CD4-positive, alpha-beta memory T cell (primary cell): ENCODE data around the gene NSUN2. TPM values are rescaled to one million over a fixed set of nuclear protein-coding genes. Genes with fewer than 3 reads are reported as not detected.

Source experiments
- CTCF ChIA-PET: fragments of 350-600 bp; sonication (Branson Sonifier 250); formaldehyde crosslinking; loops from one replicate; lab custom pipeline; 2021; ENCODE audit warnings: inconsistent platforms; ENCODE audit not compliant: partially characterized antibody; lab: Charles Lee
- POLR2A ChIA-PET: fragments of 350-600 bp; sonication (Branson Sonifier 250); formaldehyde crosslinking; loops from one replicate; lab custom pipeline; 2021; ENCODE audit not compliant: partially characterized antibody; lab: Charles Lee
- DNase-seq, 5 donors: peaks; one replicate each; pipeline versions ENCODE4 v3.0.0 to v3.0.0-alpha.2; 2020 to 2022; ENCODE audit warnings: mixed read lengths in 1 of 5
- H3K27ac ChIP-seq: one replicate; pipeline ENCODE4 v1.7.0; 2013; ENCODE audit warnings: low read depth, low read length
- H3K27me3 ChIP-seq: 2 replicates; pipeline ENCODE4 v1.7.0; 2013; ENCODE audit warnings: mild to moderate bottlenecking, low read length, moderate library complexity; ENCODE audit not compliant: insufficient read depth
- H3K36me3 ChIP-seq: 2 replicates; pipeline ENCODE4 v1.7.0; 2013; ENCODE audit warnings: mild to moderate bottlenecking, low read length, moderate library complexity; ENCODE audit not compliant: insufficient read depth
- H3K4me1 ChIP-seq: 2 replicates; pipeline ENCODE4 v1.7.0; 2013; ENCODE audit warnings: mild to moderate bottlenecking, low read length, moderate library complexity; ENCODE audit not compliant: insufficient read depth
- H3K4me3 ChIP-seq, 2 donors: one replicate each; pipeline ENCODE4 v1.7.0; 2013; ENCODE audit warnings: low read length in 2 of 2, mild to moderate bottlenecking in 1 of 2
- H3K9me3 ChIP-seq, 2 donors: one replicate each; pipeline ENCODE4 v1.7.0; 2013; ENCODE audit warnings: low read length in 2 of 2, control low read depth in 1 of 2; ENCODE audit not compliant: control insufficient read depth in 1 of 2
- H3K27ac Mint-ChIP-seq, 7 donors: one replicate each; pipeline ENCODE4 v1.8.0; 2020 to 2021; ENCODE audit warnings: mixed read lengths in 7 of 7, mild to moderate bottlenecking in 6 of 7, inconsistent platforms in 3 of 7, moderate library complexity in 3 of 7
- H3K27me3 Mint-ChIP-seq, 2 donors: one replicate each; pipeline ENCODE4 v1.8.0; 2020 to 2021; ENCODE audit warnings: mixed read lengths in 2 of 2
- H3K36me3 Mint-ChIP-seq, 2 donors: one replicate each; pipeline ENCODE4 v1.8.0; 2020 to 2021; ENCODE audit warnings: mixed read lengths in 2 of 2, inconsistent platforms in 1 of 2, mild to moderate bottlenecking in 1 of 2
- H3K4me1 Mint-ChIP-seq, 4 donors: one replicate each; pipeline ENCODE4 v1.8.0; 2020 to 2021; ENCODE audit warnings: mixed read lengths in 4 of 4, mild to moderate bottlenecking in 1 of 4
- H3K4me3 Mint-ChIP-seq, 8 donors: one replicate each; pipeline ENCODE4 v1.8.0; 2020 to 2021; ENCODE audit warnings: mixed read lengths in 8 of 8, mild to moderate bottlenecking in 7 of 8, moderate library complexity in 6 of 8, inconsistent platforms in 3 of 8
- H3K9me3 Mint-ChIP-seq, 8 donors: one replicate each; pipeline ENCODE4 v1.8.0; 2020 to 2021; ENCODE audit warnings: mixed read lengths in 8 of 8, mild to moderate bottlenecking in 5 of 8, inconsistent platforms in 3 of 8, moderate library complexity in 1 of 8
- intact Hi-C: fragments of 100-400 bp; cut with micrococcal nuclease; formaldehyde crosslinking; loops from one replicate; pipeline ENCODE4 v1.15.1; 2023
- polyA plus RNA-seq, 2 donors: library from polyadenylated mRNA; unstranded; fragments of 300-500 nt; fragmentation: Illumina TruSeq; gene quantifications; one replicate each; pipeline ENCODE4 v1.2.3, GENCODE V29; 2021
- total RNA-seq, 2 experiments: library from RNA; stranded (reverse); gene quantifications; one replicate each; pipeline ENCODE4 v1.2.3, GENCODE V29; 2021

The NSUN2 gene
- total and polyA plus RNA-seq, 4 experiments from 2014 or later: 22.6 to 81.6 (median 60.3) TPM

DNA sequence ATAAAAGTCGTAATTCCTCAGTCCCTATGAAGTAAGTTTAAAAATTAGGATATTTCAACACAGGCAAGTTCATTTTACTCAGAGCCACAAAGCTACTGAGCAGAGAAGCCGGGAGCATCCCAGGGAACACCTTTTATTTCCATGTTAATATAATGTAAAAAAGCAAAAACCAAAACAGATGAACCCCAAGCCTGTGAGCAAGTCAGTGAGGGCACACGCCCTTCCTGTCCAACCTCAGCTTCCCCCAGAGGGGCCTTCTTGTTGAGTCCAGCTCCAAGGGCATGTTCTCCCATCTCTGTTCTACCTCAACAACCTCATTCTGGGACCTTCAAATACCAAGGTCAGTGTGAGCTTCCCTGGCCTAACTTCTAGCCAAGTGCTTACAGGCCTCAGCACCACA lies 24.8 kb downstream of the NSUN2 start:
- Histone ChIP-seq H3K9me3 (no peaks in the 10 kb centered on the region), H3K27ac (no peak overlapping the region), H3K4me3 (no peak overlapping the region), H3K4me1 (no peaks in the 10 kb centered on the region), H3K36me3 (peaks cover 77% of the 10 kb centered on the region), H3K27me3 (no peaks in the 10 kb centered on the region)
- intact Hi-C loops: no loop called here
- Mint-ChIP-seq H3K27me3 (no peaks in the 10 kb centered on the region), H3K4me3 (no peak overlapping the region), H3K36me3 (peaks cover 67 to 85% of the 10 kb centered on the region in 2 donors), H3K9me3 (peaks cover 0 to 2% (median 0%) of the 10 kb centered on the region in 8 donors), H3K4me1 (peaks cover 0 to 2% (median 0%) of the 10 kb centered on the region in 4 donors), H3K27ac (no peak overlapping the region)
- ChIA-PET CTCF (no interaction called here), POLR2A (no interaction called here)
- no peak for DNase-seq

- DNase-seq: no peak
- H3K9me3 Mint-ChIP-seq: peaks cover 0 to 2% (median 0%) of the 10 kb centered on the region in 8 donors
- Histone ChIP-seq H3K9me3 (no peaks in the 10 kb centered on the region), H3K4me1 (no peaks in the 10 kb centered on the region), H3K4me3 (no peak overlapping the region), H3K27me3 (no peaks in the 10 kb centered on the region), H3K36me3 (peaks cover 80% of the 10 kb centered on the region), H3K27ac (no peak overlapping the region)
- H3K36me3 Mint-ChIP-seq: peaks cover 68 to 85% of the 10 kb centered on the region in 2 donors
- H3K4me1 Mint-ChIP-seq: no peaks in the 10 kb centered on the region
- H3K27me3 Mint-ChIP-seq: no peaks in the 10 kb centered on the region
- peak overlapping the region in 1 of 7 donors; percentile 6 for H3K27ac Mint-ChIP-seq
- intact Hi-C loops: no loop called here
- H3K4me3 Mint-ChIP-seq: no peak overlapping the region
- POLR2A ChIA-PET: no interaction called here
- CTCF ChIA-PET: no interaction called here
These were observed 25.3 kb downstream of the NSUN2 start for GRCh38 chr5:6607559-6607936.

DNA sequence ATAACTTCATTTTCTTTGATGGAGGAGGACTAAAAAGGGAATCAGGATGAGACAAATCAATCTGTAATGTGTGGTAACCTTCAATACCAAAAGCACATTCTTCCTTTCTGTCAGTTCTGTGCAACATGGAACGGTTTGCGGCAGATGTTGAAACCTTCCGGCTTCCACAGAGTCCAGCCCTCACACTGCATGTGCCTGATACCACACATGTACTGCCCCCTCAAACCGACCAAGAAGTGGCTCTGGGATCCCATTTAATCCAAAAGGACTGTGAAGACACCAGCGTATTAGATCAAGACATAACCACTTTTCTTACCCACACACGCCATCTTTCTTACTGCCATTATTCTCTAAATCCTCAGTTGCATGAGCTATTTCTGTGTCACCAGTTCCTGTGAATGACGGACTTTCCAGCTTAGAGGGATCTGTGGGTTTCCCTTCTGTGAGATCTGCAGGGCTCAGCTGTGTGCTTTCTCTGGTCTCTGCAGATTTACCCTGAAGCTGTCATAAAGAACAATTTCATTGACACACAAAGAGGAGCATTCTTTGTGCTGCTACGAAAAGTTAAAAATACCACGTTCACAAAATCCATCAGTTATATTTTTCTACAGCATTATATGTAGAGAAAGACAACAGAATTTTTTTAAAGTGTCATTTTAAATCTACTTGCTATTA lies 25.8 kb downstream of the NSUN2 start:
- no peak overlapping the region for H3K27ac ChIP-seq
- Mint-ChIP-seq H3K27ac (no peak overlapping the region), H3K9me3 (peaks cover 0 to 2% (median 0%) of the 10 kb centered on the region in 8 donors), H3K4me3 (no peak overlapping the region), H3K27me3 (no peaks in the 10 kb centered on the region), H3K4me1 (no peaks in the 10 kb centered on the region), H3K36me3 (peaks cover 68 to 85% of the 10 kb centered on the region in 2 donors)
- ChIA-PET POLR2A (no interaction called here), CTCF (no interaction called here)
- intact Hi-C loops: no loop called here
- H3K4me3 ChIP-seq: no peak overlapping the region
- peaks cover 80% of the 10 kb centered on the region for H3K36me3 ChIP-seq
- no peaks in the 10 kb centered on the region for H3K4me1 ChIP-seq
- no peaks in the 10 kb centered on the region for H3K27me3 ChIP-seq
- DNase-seq: no peak
- no peaks in the 10 kb centered on the region for H3K9me3 ChIP-seq

GRCh38 chr5:6604946-6605345 lies 27.9 kb downstream of the NSUN2 start:
- DNase-seq: no peak
- intact Hi-C loops: no loop called here
- Mint-ChIP-seq H3K36me3 (peaks cover 77 to 91% of the 10 kb centered on the region in 2 donors), H3K4me3 (no peak overlapping the region), H3K9me3 (peaks cover 0 to 2% (median 0%) of the 10 kb centered on the region in 8 donors), H3K27me3 (no peaks in the 10 kb centered on the region), H3K4me1 (no peaks in the 10 kb centered on the region), H3K27ac (no peak overlapping the region)
- Histone ChIP-seq H3K36me3 (peaks cover 70% of the 10 kb centered on the region), H3K9me3 (no peaks in the 10 kb centered on the region), H3K27ac (no peak overlapping the region), H3K4me1 (no peaks in the 10 kb centered on the region), H3K4me3 (no peak overlapping the region), H3K27me3 (no peaks in the 10 kb centered on the region)
- ChIA-PET POLR2A (no interaction called here), CTCF (no interaction called here)

DNA sequence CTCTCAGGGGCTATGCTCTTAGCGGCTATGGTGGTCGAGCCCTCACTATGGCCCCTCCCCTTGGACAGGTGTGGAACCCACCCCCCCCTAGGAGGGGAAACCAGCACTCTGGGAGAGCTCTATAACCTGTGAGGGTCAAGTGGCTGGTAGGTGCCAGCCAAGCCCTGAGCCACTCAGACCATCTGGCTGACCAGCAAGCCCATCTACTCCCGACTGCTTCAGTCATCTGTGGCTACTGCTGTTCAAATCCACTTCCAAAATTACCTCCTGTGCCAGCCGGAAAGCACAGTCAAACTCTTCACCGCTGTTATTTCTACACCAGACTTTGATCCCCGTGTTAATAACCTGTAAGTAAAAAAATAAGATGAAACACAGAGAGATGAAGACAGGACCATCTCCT lies 28.5 kb downstream of the NSUN2 start:
- H3K4me1 Mint-ChIP-seq: no peaks in the 10 kb centered on the region
- no peak overlapping the region for H3K4me3 Mint-ChIP-seq
- no peaks in the 10 kb centered on the region for H3K27me3 Mint-ChIP-seq
- Histone ChIP-seq H3K4me1 (no peaks in the 10 kb centered on the region), H3K27ac (no peak overlapping the region), H3K9me3 (no peaks in the 10 kb centered on the region), H3K36me3 (peaks cover 64% of the 10 kb centered on the region), H3K4me3 (no peak overlapping the region), H3K27me3 (no peaks in the 10 kb centered on the region)
- CTCF ChIA-PET: no interaction called here
- POLR2A ChIA-PET: no interaction called here
- peaks cover 0 to 2% (median 0%) of the 10 kb centered on the region in 8 donors for H3K9me3 Mint-ChIP-seq
- H3K27ac Mint-ChIP-seq: no peak overlapping the region
- DNase-seq: no peak
- H3K36me3 Mint-ChIP-seq: peaks cover 77 to 90% of the 10 kb centered on the region in 2 donors
- intact Hi-C loops: no loop called here

DNA sequence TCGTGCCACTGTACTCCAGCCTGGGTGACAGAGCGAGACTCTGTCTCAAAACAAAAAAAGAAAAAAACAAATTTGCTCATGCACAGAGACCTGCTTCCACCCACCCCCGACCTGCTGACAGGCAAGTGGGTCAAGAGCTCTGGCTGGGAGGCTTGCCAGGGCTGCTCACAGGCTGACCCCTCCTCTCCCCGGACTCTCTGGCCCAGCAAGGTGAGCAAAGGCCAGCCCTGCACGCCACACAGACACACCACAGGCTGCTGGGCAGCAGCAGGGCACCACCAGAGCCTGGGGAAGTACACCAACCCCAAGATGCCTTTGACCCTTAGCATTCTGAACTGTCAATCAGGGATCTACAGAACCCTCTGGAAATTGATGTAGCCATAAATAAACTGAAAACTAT lies 29.2 kb downstream of the NSUN2 start:
- intact Hi-C loops: no loop called here
- POLR2A ChIA-PET: no interaction called here
- Mint-ChIP-seq H3K27ac (no peak overlapping the region), H3K36me3 (peaks cover 78 to 90% of the 10 kb centered on the region in 2 donors), H3K27me3 (no peaks in the 10 kb centered on the region), H3K9me3 (peaks cover 0 to 2% (median 0%) of the 10 kb centered on the region in 8 donors), H3K4me3 (no peak overlapping the region), H3K4me1 (no peaks in the 10 kb centered on the region)
- no peak overlapping the region for H3K27ac ChIP-seq
- DNase-seq: no peak
- H3K27me3 ChIP-seq: no peaks in the 10 kb centered on the region
- no peaks in the 10 kb centered on the region for H3K4me1 ChIP-seq
- CTCF ChIA-PET: no interaction called here
- H3K4me3 ChIP-seq: no peak overlapping the region
- H3K9me3 ChIP-seq: no peaks in the 10 kb centered on the region
- H3K36me3 ChIP-seq: peaks cover 60% of the 10 kb centered on the region

DNA sequence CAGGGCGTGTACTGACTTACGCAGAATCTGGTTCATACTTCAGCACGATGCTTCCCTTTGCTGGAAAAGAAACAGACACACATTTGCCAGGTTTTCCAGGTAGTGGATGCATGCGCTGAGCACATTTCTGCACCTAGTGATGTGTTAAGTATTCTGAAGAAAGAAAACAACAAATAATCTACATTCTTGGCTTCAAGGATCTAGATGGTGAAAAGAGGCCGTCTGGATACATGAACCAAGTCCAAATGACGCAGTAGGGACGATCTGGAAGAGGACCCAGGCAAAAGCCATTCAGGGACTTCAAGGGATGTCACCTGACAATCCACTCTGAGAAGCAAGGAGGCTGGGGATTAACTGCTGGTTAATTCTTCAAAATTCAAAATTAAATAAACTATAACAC lies 30.4 kb downstream of the NSUN2 start:
- Mint-ChIP-seq H3K4me3 (no peak overlapping the region), H3K36me3 (peaks cover 79 to 88% of the 10 kb centered on the region in 2 donors), H3K27me3 (no peaks in the 10 kb centered on the region), H3K27ac (no peak overlapping the region), H3K9me3 (peaks cover 0 to 2% (median 0%) of the 10 kb centered on the region in 8 donors), H3K4me1 (no peaks in the 10 kb centered on the region)
- no peaks in the 10 kb centered on the region for H3K27me3 ChIP-seq
- H3K27ac ChIP-seq: no peak overlapping the region
- POLR2A ChIA-PET: no interaction called here
- no peaks in the 10 kb centered on the region for H3K9me3 ChIP-seq
- intact Hi-C loops: no loop called here
- CTCF ChIA-PET: no interaction called here
- no peak for DNase-seq
- no peaks in the 10 kb centered on the region for H3K4me1 ChIP-seq
- peaks cover 56% of the 10 kb centered on the region for H3K36me3 ChIP-seq
- H3K4me3 ChIP-seq: no peak overlapping the region
